Gastroesophageal sphincter (tissue), 4 donors: Measurements from ENCODE around the gene TCF25. TPM values are rescaled to one million over a fixed set of nuclear protein-coding genes. Genes with fewer than 3 reads are reported as not detected.

ENCODE experiments used
- ATAC-seq: fragments of 150-250 bp; one replicate; pipeline ENCODE4 v1.9.1; 2016; ENCODE audit warnings: mild to moderate bottlenecking, moderate library complexity
- H3K27ac ChIP-seq, 4 donors: fragments of 200-600 bp; sonication (generic) in 3 of 4; 1 replicate in 3 of 4; 2 replicates in 1 of 4; pipeline ENCODE4 v1.5.1; 2016 to 2019
- H3K27me3 ChIP-seq: fragments of 200-600 bp; sonication (generic); one replicate; pipeline ENCODE4 v1.5.1; 2019
- H3K36me3 ChIP-seq, 2 donors: fragments of 200-600 bp; sonication (generic); one replicate each; pipeline ENCODE4 v1.5.1; 2019; ENCODE audit warnings: control low read depth in 1 of 2
- H3K4me1 ChIP-seq, 3 donors: fragments of 200-600 bp; sonication (generic); 1 replicate in 2 of 3; 2 replicates in 1 of 3; pipeline ENCODE4 v1.5.1; 2016 to 2019; ENCODE audit warnings: control low read depth in 2 of 3
- H3K4me3 ChIP-seq, 2 donors: fragments of 200-600 bp; sonication (generic); one replicate each; pipeline ENCODE4 v1.5.1; 2019; ENCODE audit warnings: mild to moderate bottlenecking in 1 of 2, moderate library complexity in 1 of 2
- H3K9me3 ChIP-seq, 3 donors: fragments of 200-600 bp; sonication (generic); one replicate each; pipeline ENCODE4 v1.5.1; 2017 to 2019; ENCODE audit warnings: control low read depth in 2 of 3
- CTCF ChIP-seq, 4 experiments: fragments of 200-600 bp in 2 of 4; fragments of 450-650 bp in 2 of 4; sonication (generic) in 1 of 4; IDR thresholded peaks; one replicate each; pipeline ENCODE4 v1.5.1; 2017 to 2019; ENCODE audit warnings: antibody characterized with exemption in 4 of 4, mild to moderate bottlenecking in 2 of 4, moderate library complexity in 2 of 4
- EP300 ChIP-seq: sonication (generic); formaldehyde crosslinking; IDR thresholded peaks from one replicate; pipeline ENCODE4 v1.6.1; 2017; ENCODE audit warnings: antibody characterized with exemption, mild to moderate bottlenecking
- POLR2A ChIP-seq, 2 donors: fragments of 450-650 bp; IDR thresholded peaks; one replicate each; pipeline ENCODE4 v1.6.1; 2017; ENCODE audit warnings: antibody characterized with exemption in 2 of 2, mild to moderate bottlenecking in 2 of 2, moderate library complexity in 1 of 2
- POLR2AphosphoS5 ChIP-seq: sonication (generic); formaldehyde crosslinking; IDR thresholded peaks from one replicate; pipeline ENCODE4 v1.6.1; 2017; ENCODE audit warnings: antibody characterized with exemption
- WGBS, 2 donors: methylation state at CpG; one replicate each; pipeline ENCODE4 v1.1.5; 2018; ENCODE audit warnings: low coverage in 1 of 2; 5-methylcytosine and 5-hydroxymethylcytosine counted together
- total RNA-seq, 4 donors: library from RNA; depleted of rRNA; stranded (reverse); fragments of >200 nt; gene quantifications; one replicate each; pipeline ENCODE4 v1.1.0, GENCODE V29; 2016

Gene TCF25
- total RNA-seq, 4 donors from 2014 or later: 118 to 165 (median 134) TPM

DNA sequence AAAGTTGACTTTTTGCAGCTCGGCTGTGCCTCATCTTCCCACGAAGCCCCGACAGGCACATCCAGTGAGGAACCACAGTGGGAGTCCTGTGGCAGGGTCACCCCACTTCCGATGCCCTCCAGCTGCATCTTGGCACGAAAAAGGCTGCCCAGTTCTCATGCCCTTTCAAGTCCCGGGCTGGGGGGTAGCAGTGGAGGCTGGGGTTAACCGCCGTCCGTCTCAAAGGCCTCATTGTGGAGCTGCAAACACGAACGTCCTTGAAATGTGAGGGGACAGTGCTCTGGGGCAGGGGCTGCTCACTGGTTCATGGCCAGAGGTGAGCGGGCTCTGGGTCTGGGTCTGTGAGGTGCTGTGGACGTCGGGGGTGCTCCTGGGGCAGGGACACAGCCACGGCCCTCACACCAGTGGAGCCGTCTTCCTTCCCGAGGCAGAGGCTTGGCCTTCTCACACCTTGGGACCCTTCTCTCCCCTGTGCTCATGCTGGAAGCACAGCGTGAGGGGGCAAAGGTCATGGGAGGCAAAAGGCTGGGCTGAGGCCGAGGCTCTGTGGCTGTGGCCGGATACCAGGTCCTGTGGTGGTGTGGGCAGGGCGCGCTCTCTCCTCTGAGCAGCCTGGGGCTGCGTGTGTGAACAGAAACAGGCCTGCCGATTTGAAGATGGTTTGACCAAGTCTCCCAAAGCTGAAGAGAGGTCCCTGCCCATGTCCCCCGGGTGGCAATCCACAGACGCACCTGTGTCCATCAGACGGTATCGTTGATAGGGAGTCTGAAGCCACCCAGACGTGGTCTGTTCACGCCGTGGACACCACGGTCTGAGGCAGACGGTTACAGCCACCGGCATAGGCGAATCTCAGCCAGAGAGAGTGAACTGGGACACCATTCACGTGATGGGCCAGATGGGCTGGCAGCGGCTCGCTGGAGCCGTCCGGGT lies 42.2 kb downstream of the TCF25 start:
- Histone ChIP-seq H3K4me3 (no peak overlapping the region), H3K4me1 (peaks cover 0 to 24% (median 17%) of the 10 kb centered on the region in 3 donors), H3K9me3 (no peaks in the 10 kb centered on the region), H3K27ac (no peak overlapping the region), H3K27me3 (peaks cover 27% of the 10 kb centered on the region), H3K36me3 (peaks cover 0 to 30% of the 10 kb centered on the region in 2 donors)
- WGBS, 2 donors: 74 to 78% methylated on average over 10 to 22 of the region's 40 CpGs
- TF ChIP-seq POLR2A (IDR thresholded peaks at IDR 0.05): no peak
- no peak for TF ChIP-seq EP300
- TF ChIP-seq POLR2AphosphoS5: no peak
- no peak for TF ChIP-seq CTCF (IDR thresholded peaks at IDR 0.05)
- ATAC-seq: no peak

DNA sequence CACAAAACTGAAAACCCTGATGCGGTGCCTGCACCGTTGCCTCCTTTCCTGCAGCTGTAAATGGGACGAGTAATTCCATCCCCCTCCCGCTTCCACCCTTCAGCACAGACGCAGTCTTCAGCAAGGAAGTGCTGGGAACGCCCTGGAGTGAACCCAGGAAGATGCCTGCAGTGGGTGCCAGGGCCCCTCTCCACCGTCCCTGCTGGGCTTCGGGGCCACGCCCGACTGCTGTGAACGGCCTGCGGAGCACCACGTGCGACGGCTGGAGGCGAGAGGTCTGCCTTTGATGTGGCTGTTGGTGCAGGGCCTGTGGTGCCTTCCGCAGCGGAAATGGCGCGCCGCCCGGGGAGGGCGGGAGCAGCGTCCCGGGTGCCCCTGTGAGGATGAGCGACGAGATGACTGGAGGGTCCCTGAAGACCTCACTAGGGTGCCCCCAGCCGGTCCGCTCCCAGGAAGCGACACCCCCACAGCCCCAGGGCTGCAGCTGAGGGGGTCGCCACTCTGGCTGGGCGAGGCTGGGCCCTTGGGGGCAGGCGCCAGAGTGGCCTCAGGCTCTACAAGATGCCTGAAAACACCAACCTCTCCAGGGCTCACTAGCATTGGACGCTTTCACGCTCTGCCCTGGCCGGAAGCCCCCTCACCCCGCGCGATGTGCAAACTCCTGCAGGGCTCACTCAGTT lies 44.5 kb downstream of the TCF25 start:
- peak overlapping the region in 1 of 2 donors; percentile 40 for H3K4me3 ChIP-seq
- H3K27ac ChIP-seq: peak overlapping the region in 2 of 4 donors; percentile 27 to 41
- peaks cover 0 to 7% of the 10 kb centered on the region in 2 donors for H3K36me3 ChIP-seq
- H3K9me3 ChIP-seq: no peaks in the 10 kb centered on the region
- H3K4me1 ChIP-seq: peaks cover 0 to 43% (median 33%) of the 10 kb centered on the region in 3 donors
- TF ChIP-seq POLR2A (IDR thresholded peaks at IDR 0.05) (no peak), CTCF (IDR thresholded peaks at IDR 0.05) (no peak), POLR2AphosphoS5 (peak; percentile 30), EP300 (no peak)
- WGBS, 2 donors: 0% methylated on average over 3 to 4 of the region's 39 CpGs
- peaks cover 49% of the 10 kb centered on the region for H3K27me3 ChIP-seq
- ATAC-seq: peak; percentile 75

DNA sequence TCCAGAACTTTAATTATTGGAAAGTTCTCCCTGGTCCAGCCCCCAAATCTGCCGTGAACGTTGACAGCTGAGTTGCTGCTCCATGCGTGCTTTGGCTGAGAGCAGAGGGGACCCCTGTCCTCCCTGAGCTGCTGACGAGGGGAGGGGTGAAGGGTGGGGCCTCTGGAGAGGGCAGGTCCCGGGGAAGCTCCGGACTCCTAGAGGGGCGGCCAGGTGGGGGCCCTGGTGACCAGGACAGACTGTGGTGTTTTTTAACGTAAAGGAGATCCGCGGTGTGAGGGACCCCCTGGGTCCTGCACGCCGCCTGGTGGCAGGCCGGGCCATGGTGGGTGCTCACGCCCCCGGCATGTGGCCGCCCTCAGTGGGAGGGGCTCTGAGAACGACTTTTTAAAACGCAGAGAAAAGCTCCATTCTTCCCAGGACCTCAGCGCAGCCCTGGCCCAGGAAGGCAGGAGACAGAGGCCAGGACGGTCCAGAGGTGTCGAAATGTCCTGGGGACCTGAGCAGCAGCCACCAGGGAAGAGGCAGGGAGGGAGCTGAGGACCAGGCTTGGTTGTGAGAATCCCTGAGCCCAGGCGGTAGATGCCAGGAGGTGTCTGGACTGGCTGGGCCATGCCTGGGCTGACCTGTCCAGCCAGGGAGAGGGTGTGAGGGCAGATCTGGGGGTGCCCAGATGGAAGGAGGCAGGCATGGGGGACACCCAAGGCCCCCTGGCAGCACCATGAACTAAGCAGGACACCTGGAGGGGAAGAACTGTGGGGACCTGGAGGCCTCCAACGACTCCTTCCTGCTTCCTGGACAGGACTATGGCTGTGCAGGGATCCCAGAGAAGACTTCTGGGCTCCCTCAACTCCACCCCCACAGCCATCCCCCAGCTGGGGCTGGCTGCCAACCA lies 45.3 kb downstream of the TCF25 start, which contains the start of gene MC1R:
TSS of gene MC1R (plus strand) at position 410 of the 895 bp plus-strand sequence. CDS start at position 807, 397 bp downstream.
- Histone ChIP-seq H3K4me3 (peak within 1 kb of the TSS in 1 of 2 donors; percentile 40), H3K27ac (peak within 1 kb of the TSS in 2 of 4 donors; percentile 27 to 41), H3K4me1 (peaks cover 0 to 51% (median 37%) of the 10 kb centered on the region in 3 donors), H3K36me3 (peaks cover 0 to under 1% of the 10 kb centered on the region in 2 donors), H3K27me3 (peaks cover 57% of the 10 kb centered on the region), H3K9me3 (no peaks in the 10 kb centered on the region)
- TF ChIP-seq CTCF (IDR thresholded peaks at IDR 0.05) (peak in 3 of 4 experiments; percentile 22 to 43 (median 40)), POLR2A (IDR thresholded peaks at IDR 0.05) (no peak), POLR2AphosphoS5 (no peak), EP300 (no peak)
- ATAC-seq: no peak
- 0% methylated on average over 6 of the region's 23 CpGs; no CpG with 5 or more reads in 1 of the 2 donors for WGBS, 2 donors

DNA sequence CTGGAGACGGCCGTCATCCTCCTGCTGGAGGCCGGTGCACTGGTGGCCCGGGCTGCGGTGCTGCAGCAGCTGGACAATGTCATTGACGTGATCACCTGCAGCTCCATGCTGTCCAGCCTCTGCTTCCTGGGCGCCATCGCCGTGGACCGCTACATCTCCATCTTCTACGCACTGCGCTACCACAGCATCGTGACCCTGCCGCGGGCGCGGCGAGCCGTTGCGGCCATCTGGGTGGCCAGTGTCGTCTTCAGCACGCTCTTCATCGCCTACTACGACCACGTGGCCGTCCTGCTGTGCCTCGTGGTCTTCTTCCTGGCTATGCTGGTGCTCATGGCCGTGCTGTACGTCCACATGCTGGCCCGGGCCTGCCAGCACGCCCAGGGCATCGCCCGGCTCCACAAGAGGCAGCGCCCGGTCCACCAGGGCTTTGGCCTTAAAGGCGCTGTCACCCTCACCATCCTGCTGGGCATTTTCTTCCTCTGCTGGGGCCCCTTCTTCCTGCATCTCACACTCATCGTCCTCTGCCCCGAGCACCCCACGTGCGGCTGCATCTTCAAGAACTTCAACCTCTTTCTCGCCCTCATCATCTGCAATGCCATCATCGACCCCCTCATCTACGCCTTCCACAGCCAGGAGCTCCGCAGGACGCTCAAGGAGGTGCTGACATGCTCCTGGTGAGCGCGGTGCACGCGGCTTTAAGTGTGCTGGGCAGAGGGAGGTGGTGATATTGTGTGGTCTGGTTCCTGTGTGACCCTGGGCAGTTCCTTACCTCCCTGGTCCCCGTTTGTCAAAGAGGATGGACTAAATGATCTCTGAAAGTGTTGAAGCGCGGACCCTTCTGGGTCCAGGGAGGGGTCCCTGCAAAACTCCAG lies 46.4 kb downstream of the TCF25 start:
- Histone ChIP-seq H3K27me3 (peaks cover 68% of the 10 kb centered on the region), H3K9me3 (no peaks in the 10 kb centered on the region), H3K27ac (no peak overlapping the region), H3K36me3 (no peaks in the 10 kb centered on the region), H3K4me1 (peaks cover 0 to 62% (median 39%) of the 10 kb centered on the region in 3 donors), H3K4me3 (no peak overlapping the region)
- 91 to 96% methylated on average over 5 to 23 of the region's 52 CpGs for WGBS, 2 donors
- no peak for ATAC-seq
- no peak for TF ChIP-seq POLR2AphosphoS5
- no peak for TF ChIP-seq POLR2A (IDR thresholded peaks at IDR 0.05)
- no peak for TF ChIP-seq CTCF (IDR thresholded peaks at IDR 0.05)
- TF ChIP-seq EP300: no peak
